ENCODE measurements around the gene CD180.

Gene CD180

GRCh38 chr5:67168069-67168468 lies 28.5 kb downstream of the CD180 start:
- Histone ChIP-seq H3K4me3 (ENCODE audit: low read length) (no peak overlapping the region), H3K36me3 (ENCODE audit: insufficient read depth, low read length) (peaks cover 21% of the 10 kb centered on the region), H3K9me3 (replicated peaks; ENCODE audit: low read length) (no peaks in the 10 kb centered on the region), H3K9ac (ENCODE audit: low read depth, low read length) (no peak overlapping the region), H3K27me3 (ENCODE audit: control insufficient read depth, insufficient read depth, low read length) (no peaks in the 10 kb centered on the region), H3K4me2 (ENCODE audit: low read length) (no peak overlapping the region), H3K4me1 (ENCODE audit: control insufficient read depth, insufficient read depth, low read length) (peaks cover 14% of the 10 kb centered on the region)

DNA sequence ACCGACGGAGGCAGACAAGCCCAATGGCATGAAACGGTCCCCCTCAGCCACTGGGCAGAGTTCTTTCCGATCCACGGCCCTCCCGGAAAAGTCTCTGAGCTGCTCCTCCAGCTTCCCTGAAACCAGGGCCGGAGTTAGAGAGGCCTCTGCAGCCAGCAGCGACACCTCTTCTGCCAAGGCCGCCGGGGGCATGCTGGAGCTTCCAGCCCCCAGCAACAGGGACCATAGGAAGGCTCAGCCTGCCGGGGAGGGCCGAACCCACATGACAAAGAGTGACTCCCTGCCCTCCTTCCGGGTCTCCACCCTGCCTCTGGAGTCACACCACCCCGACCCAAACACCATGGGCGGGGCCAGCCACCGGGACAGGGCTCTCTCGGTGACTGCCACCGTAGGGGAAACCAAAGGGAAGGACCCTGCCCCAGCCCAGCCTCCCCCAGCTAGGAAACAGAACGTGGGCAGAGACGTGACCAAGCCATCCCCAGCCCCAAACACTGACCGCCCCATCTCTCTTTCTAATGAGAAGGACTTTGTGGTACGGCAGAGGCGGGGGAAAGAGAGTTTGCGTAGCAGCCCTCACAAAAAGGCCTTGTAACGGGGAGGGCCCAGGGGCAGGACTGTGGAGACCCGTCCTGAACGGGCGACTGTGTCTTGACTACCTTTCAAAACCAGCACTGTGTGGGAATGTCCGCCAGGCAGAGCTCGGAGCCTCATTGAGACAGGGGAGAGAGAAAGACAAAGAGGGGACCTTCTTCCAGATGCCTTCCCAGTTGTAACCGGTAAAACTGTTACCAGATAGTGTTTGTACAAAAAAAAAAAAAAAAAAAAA lies 29.9 kb downstream of the CD180 start:
- H3K27me3 ChIP-seq (ENCODE audit: control insufficient read depth, insufficient read depth, low read length): no peaks in the 10 kb centered on the region
- H3K4me1 ChIP-seq (ENCODE audit: control insufficient read depth, insufficient read depth, low read length): peaks cover 14% of the 10 kb centered on the region
- H3K9me3 ChIP-seq (replicated peaks; ENCODE audit: low read length): no peaks in the 10 kb centered on the region
- peaks cover 26% of the 10 kb centered on the region for H3K36me3 ChIP-seq (ENCODE audit: insufficient read depth, low read length)
- peak overlapping the region; percentile 66 for H3K4me2 ChIP-seq (ENCODE audit: low read length)
- H3K9ac ChIP-seq (ENCODE audit: low read depth, low read length): peak overlapping the region; percentile 72
- H3K4me3 ChIP-seq (ENCODE audit: low read length): no peak overlapping the region

DNA sequence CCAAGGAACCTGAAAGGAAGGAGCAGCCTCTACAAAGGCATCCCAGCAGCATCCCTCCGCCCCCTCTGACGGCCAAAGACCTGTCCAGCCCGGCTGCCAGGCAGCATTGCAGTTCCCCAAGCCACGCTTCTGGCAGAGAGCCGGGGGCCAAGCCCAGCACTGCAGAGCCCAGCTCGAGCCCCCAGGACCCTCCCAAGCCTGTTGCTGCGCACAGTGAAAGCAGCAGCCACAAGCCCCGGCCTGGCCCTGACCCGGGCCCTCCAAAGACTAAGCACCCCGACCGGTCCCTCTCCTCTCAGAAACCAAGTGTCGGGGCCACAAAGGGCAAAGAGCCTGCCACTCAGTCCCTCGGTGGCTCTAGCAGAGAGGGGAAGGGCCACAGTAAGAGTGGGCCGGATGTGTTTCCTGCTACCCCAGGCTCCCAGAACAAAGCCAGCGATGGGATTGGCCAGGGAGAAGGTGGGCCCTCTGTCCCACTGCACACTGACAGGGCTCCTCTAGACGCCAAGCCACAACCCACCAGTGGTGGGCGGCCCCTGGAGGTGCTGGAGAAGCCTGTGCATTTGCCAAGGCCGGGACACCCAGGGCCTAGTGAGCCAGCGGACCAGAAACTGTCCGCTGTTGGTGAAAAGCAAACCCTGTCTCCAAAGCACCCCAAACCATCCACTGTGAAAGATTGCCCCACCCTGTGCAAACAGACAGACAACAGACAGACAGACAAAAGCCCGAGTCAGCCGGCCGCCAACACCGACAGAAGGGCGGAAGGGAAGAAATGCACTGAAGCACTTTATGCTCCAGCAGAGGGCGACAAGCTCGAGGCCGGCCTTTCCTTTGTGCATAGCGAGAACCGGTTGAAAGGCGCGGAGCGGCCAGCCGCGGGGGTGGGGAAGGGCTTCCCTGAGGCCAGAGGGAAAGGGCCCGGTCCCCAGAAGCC lies 30.8 kb downstream of the CD180 start:
- peaks cover 20% of the 10 kb centered on the region for H3K4me1 ChIP-seq (ENCODE audit: control insufficient read depth, insufficient read depth, low read length)
- H3K9me3 ChIP-seq (replicated peaks; ENCODE audit: low read length): no peaks in the 10 kb centered on the region
- H3K27me3 ChIP-seq (ENCODE audit: control insufficient read depth, insufficient read depth, low read length): no peaks in the 10 kb centered on the region
- peak overlapping the region; percentile 72 for H3K9ac ChIP-seq (ENCODE audit: low read depth, low read length)
- peak overlapping the region; percentile 66 for H3K4me2 ChIP-seq (ENCODE audit: low read length)
- H3K36me3 ChIP-seq (ENCODE audit: insufficient read depth, low read length): peaks cover 26% of the 10 kb centered on the region
- H3K4me3 ChIP-seq (ENCODE audit: low read length): no peak overlapping the region

- Histone ChIP-seq H3K27me3 (ENCODE audit: control insufficient read depth, insufficient read depth, low read length) (no peaks in the 10 kb centered on the region), H3K9ac (ENCODE audit: low read depth, low read length) (no peak overlapping the region), H3K36me3 (ENCODE audit: insufficient read depth, low read length) (peaks cover 26% of the 10 kb centered on the region), H3K4me3 (ENCODE audit: low read length) (no peak overlapping the region), H3K9me3 (replicated peaks; ENCODE audit: low read length) (no peaks in the 10 kb centered on the region), H3K4me2 (ENCODE audit: low read length) (no peak overlapping the region), H3K4me1 (ENCODE audit: control insufficient read depth, insufficient read depth, low read length) (peaks cover 28% of the 10 kb centered on the region)
These were observed 31.6 kb downstream of the CD180 start for GRCh38 chr5:67164856-67165525.

DNA sequence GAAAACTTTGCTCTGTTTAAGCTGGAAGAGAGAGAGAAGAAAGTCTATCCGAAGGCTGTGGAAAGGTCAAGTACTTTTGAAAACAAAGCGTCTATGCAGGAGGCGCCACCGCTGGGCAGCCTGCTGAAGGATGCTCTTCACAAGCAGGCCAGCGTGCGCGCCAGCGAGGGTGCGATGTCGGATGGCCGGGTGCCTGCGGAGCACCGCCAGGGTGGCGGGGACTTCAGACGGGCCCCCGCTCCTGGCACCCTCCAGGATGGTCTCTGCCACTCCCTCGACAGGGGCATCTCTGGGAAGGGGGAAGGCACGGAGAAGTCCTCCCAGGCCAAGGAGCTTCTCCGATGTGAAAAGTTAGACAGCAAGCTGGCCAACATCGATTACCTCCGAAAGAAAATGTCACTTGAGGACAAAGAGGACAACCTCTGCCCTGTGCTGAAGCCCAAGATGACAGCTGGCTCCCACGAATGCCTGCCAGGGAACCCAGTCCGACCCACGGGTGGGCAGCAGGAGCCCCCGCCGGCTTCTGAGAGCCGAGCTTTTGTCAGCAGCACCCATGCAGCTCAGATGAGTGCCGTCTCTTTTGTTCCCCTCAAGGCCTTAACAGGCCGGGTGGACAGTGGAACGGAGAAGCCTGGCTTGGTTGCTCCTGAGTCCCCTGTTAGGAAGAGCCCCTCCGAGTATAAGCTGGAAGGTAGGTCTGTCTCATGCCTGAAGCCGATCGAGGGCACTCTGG lies 32.6 kb downstream of the CD180 start:
- Histone ChIP-seq H3K4me1 (ENCODE audit: control insufficient read depth, insufficient read depth, low read length) (peaks cover 26% of the 10 kb centered on the region), H3K9me3 (replicated peaks; ENCODE audit: low read length) (no peaks in the 10 kb centered on the region), H3K27me3 (ENCODE audit: control insufficient read depth, insufficient read depth, low read length) (no peaks in the 10 kb centered on the region), H3K36me3 (ENCODE audit: insufficient read depth, low read length) (peaks cover 26% of the 10 kb centered on the region), H3K4me3 (ENCODE audit: low read length) (no peak overlapping the region), H3K4me2 (ENCODE audit: low read length) (no peak overlapping the region), H3K9ac (ENCODE audit: low read depth, low read length) (no peak overlapping the region)

GRCh38 chr5:67163231-67163756 lies 33.3 kb downstream of the CD180 start:
- no peak overlapping the region for H3K4me2 ChIP-seq (ENCODE audit: low read length)
- H3K4me3 ChIP-seq (ENCODE audit: low read length): no peak overlapping the region
- peaks cover 26% of the 10 kb centered on the region for H3K36me3 ChIP-seq (ENCODE audit: insufficient read depth, low read length)
- H3K4me1 ChIP-seq (ENCODE audit: control insufficient read depth, insufficient read depth, low read length): peaks cover 26% of the 10 kb centered on the region
- no peaks in the 10 kb centered on the region for H3K27me3 ChIP-seq (ENCODE audit: control insufficient read depth, insufficient read depth, low read length)
- H3K9me3 ChIP-seq (replicated peaks; ENCODE audit: low read length): no peaks in the 10 kb centered on the region
- H3K9ac ChIP-seq (ENCODE audit: low read depth, low read length): no peak overlapping the region

DNA sequence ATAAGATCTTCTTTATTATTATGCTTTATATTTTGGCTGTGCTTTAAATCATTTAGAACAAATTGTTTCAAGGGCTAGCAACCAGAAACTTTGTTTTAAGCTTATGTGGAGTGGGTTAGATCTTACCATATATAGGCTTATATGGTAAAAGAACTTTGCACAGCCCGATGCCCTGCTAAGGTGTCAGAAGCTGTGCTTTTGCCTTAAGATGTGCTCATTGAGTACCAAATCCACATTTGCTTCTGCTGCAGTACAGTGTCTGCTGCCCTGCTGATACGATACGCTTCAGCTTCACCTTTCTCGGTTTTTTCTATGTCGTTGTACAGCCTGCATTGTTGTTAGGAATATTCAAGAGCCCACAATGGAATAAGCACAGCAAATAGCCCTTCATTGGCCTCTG lies 34.8 kb downstream of the CD180 start:
- Histone ChIP-seq H3K9me3 (replicated peaks; ENCODE audit: low read length) (no peaks in the 10 kb centered on the region), H3K36me3 (ENCODE audit: insufficient read depth, low read length) (peaks cover 26% of the 10 kb centered on the region), H3K4me1 (ENCODE audit: control insufficient read depth, insufficient read depth, low read length) (peaks cover 26% of the 10 kb centered on the region), H3K4me3 (ENCODE audit: low read length) (no peak overlapping the region), H3K27me3 (ENCODE audit: control insufficient read depth, insufficient read depth, low read length) (no peaks in the 10 kb centered on the region), H3K4me2 (ENCODE audit: low read length) (no peak overlapping the region), H3K9ac (ENCODE audit: low read depth, low read length) (no peak overlapping the region)

DNA sequence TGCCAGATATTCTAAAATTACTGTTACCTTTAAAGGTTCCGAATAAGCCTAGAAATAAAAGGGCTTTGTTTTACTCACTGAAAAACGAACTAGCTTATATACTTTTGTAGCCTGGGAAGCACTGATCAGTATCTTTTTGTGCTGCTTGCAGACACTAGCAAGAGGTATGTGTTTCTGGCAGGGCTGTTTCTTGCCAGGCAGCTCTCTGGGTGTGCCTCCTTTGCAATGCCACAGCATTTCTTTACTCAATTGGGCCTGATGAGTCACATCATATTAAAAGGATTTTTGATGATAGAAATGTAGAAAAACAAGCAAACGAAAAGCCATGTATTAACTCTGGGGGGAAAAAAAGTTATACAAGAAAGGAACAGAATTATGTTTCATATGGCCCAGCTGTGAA lies 35.6 kb downstream of the CD180 start:
- no peak overlapping the region for H3K4me3 ChIP-seq (ENCODE audit: low read length)
- no peaks in the 10 kb centered on the region for H3K27me3 ChIP-seq (ENCODE audit: control insufficient read depth, insufficient read depth, low read length)
- no peak overlapping the region for H3K4me2 ChIP-seq (ENCODE audit: low read length)
- no peak overlapping the region for H3K9ac ChIP-seq (ENCODE audit: low read depth, low read length)
- peaks cover 26% of the 10 kb centered on the region for H3K36me3 ChIP-seq (ENCODE audit: insufficient read depth, low read length)
- no peaks in the 10 kb centered on the region for H3K9me3 ChIP-seq (replicated peaks; ENCODE audit: low read length)
- H3K4me1 ChIP-seq (ENCODE audit: control insufficient read depth, insufficient read depth, low read length): peaks cover 20% of the 10 kb centered on the region

GRCh38 chr5:67160272-67160671 lies 36.3 kb downstream of the CD180 start:
- Histone ChIP-seq H3K9ac (ENCODE audit: low read depth, low read length) (no peak overlapping the region), H3K27me3 (ENCODE audit: control insufficient read depth, insufficient read depth, low read length) (no peaks in the 10 kb centered on the region), H3K4me1 (ENCODE audit: control insufficient read depth, insufficient read depth, low read length) (peaks cover 17% of the 10 kb centered on the region), H3K9me3 (replicated peaks; ENCODE audit: low read length) (no peaks in the 10 kb centered on the region), H3K36me3 (ENCODE audit: insufficient read depth, low read length) (peaks cover 25% of the 10 kb centered on the region), H3K4me2 (ENCODE audit: low read length) (no peak overlapping the region), H3K4me3 (ENCODE audit: low read length) (no peak overlapping the region)

- no peaks in the 10 kb centered on the region for H3K36me3 ChIP-seq (ENCODE audit: insufficient read depth, low read length)
These were observed 39.5 kb downstream of the CD180 start for GRCh38 chr5:67156976-67157583.

More at GRCh38 chr5:67156976-67157583, 39.5 kb downstream of the CD180 start:
- Histone ChIP-seq H3K4me3 (ENCODE audit: low read length) (no peak overlapping the region), H3K9ac (ENCODE audit: low read depth, low read length) (no peak overlapping the region), H3K4me1 (ENCODE audit: control insufficient read depth, insufficient read depth, low read length) (peaks cover 17% of the 10 kb centered on the region), H3K4me2 (ENCODE audit: low read length) (no peak overlapping the region), H3K9me3 (replicated peaks; ENCODE audit: low read length) (no peaks in the 10 kb centered on the region), H3K27me3 (ENCODE audit: control insufficient read depth, insufficient read depth, low read length) (no peaks in the 10 kb centered on the region)

All from skeletal muscle satellite cell (primary cell).